HTERT RPE-1 (cell line): ENCODE data around the gene ARHGEF10L.
"Not testable (repeated sequence)": the region's sequence is repeated elsewhere in the genome, so short reads cannot be mapped to it uniquely, and the experiment has no call there.

Experiments
- in situ Hi-C: fragments of 300-500 bp; cut with MboI; formaldehyde crosslinking; loops from 4 replicates; pipeline ENCODE4 v1.14.3; 2020; ENCODE audit warnings: low sequenced_read_pairs

Gene ARHGEF10L

DNA sequence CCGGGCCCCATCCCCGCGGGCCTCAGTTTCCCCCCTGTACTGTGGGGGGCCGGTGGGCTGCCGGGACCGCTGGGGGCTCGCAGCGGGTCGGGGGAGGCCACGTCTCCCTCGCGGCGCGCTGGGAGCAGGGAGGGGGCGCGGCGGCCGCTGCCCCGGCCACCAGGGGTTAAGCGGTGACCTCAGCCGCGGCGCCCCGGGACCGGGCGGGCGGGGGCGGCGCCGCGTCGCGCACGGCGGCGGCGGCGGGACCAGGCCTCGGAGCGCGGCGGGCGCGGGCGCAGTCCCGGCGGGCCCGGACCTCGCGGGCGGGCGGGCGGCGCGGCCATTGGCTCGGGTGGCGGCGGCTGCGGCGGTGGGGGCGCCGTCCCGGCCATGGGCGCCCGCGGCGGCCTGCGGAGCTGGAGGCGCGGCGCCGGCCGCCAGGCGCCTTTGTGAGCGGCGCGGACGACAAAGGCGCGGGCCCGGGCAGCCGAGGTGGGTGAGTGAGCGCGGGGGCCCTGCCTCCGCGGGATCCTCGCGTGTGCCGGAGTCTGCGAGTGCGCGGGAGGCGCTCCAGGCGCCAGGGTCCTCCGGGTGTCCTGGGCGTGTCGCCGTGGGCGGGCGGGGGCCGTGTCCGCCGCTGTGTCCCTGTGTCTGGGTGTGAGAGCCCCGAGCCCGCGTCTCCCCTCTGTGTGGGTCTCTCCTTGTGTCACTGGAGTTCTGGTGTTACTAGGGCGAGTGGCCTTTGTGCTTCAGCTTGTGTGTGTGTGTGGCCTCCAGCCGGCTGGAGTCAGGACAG, at the start of gene ARHGEF10L:
Gene ARHGEF10L (plus strand): TSS at position 222 of the 778 bp plus-strand sequence. CDS start 40,898 bp downstream, outside the sequence.
- in situ Hi-C loops: no loop called here

- in situ Hi-C loops: not testable (repeated sequence)
These were observed 49.6 kb upstream of the ARHGEF10L start for GRCh38 chr1:17489768-17490417.

- in situ Hi-C loops: not testable (repeated sequence)
These were observed 48.8 kb upstream of the ARHGEF10L start for GRCh38 chr1:17490667-17491066.

DNA sequence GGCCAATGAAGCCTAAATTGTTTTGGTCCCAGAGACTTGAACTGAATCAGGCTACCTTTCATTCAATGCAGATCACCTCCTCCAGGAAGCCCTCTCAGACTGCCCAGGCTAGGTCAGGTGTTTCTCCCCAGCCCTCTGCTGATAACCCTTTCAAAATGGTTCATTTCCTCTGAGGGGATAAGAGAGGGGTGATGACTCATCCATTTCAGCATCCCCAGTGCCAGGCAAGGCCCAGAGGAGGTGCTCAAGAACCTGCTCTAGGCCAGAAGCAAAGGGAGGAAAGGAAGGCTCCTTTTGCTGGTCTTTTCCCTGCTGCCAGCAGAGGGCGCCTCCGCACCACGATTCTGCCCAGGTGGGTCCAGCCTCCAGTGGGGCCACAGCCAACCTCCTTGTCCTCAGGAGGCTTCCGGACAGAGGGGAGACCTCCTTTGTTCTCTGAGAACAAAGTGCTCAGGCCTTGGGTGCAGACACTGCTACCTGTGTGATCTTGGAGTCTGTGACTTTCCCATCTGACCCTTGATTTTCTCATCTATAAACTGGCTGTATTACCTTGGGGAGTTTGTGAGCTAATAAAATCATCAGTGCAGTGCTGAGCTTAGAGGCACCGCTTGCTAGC, 45.3 kb upstream of the ARHGEF10L start:
- in situ Hi-C loops: no loop called here

DNA sequence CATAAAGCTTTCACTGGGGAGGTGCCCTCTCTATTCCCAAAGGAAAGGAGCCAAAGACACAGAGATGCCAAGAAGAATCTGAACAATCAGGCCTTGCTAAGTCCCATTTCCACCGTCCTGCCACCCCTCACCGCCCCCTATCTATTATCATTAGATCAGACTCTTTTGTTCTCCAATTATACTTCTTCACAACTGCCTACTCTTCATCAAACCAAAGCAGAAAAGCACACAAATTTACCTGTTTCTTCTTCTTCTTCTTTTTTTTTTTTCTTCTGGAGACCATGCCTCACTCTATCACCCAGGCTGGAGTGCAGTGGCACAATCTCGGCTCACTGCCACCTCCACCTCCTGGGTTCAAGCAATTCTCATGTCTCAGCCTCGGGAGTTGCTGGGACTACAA, 43.1 kb upstream of the ARHGEF10L start:
- in situ Hi-C loops: no loop called here

GRCh38 chr1:17498214-17498613, 41.3 kb upstream of the ARHGEF10L start:
- in situ Hi-C loops: no loop called here

DNA sequence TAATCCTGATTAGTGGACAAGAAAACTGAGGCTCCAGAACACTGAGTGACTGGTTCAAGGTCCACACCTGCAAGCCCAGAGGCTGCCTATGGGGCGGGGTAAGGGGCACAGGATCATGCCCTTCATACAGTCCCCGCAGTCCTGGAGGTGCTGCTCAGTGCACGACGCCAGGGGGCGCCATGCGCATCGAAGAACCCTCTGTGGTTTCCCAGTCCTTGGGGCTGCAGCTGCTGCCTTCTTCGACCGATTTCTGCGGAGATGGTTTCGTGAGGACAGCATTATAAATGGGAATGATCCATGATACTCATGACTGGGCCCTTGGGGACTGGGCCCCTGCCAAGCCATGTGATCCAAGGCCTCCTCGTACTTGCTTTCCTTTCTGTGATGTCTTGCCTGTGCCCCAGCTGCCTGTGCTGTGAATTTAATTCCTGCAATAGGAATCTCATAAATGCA, 37.1 kb upstream of the ARHGEF10L start:
- in situ Hi-C loops: loop anchor here (10.0 kb wide), 1 partner anchor 102 kb away; no protein-coding TSS in a partner anchor

GRCh38 chr1:17503146-17503545, 36.4 kb upstream of the ARHGEF10L start:
- in situ Hi-C loops: loop anchor here (10.0 kb wide), 1 partner anchor 102 kb away; no protein-coding TSS in a partner anchor

DNA sequence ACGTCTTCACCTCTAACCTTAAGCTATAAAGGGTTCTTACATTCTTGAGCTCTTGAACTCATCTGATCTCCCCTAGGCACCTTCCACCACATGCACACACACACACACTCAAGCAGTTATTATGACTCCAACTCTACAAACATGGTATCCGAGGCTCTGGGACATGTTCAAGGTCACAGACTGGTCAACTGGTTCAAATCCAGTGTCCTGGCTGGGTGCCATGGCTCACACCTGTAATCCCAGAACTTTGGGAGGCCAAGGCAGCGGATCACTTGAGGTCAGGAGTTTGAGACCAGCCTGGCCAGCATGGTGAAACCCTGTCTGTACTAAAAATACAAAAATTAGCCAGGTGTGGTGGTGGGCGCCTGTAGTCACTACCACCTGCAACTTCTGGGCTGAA, 32.3 kb upstream of the ARHGEF10L start:
- in situ Hi-C loops: loop anchor here (10.0 kb wide), 1 partner anchor 98 kb away; no protein-coding TSS in a partner anchor

GRCh38 chr1:17507915-17508314, 31.6 kb upstream of the ARHGEF10L start:
- in situ Hi-C loops: loop anchor here (10.0 kb wide), 1 partner anchor 97 kb away; no protein-coding TSS in a partner anchor

GRCh38 chr1:17509363-17509762, 30.1 kb upstream of the ARHGEF10L start:
- in situ Hi-C loops: loop anchor here (10.0 kb wide), 1 partner anchor 95 kb away; no protein-coding TSS in a partner anchor

- in situ Hi-C loops: no loop called here
These were observed 29.4 kb upstream of the ARHGEF10L start for GRCh38 chr1:17510138-17510537.

GRCh38 chr1:17511188-17511587, 28.3 kb upstream of the ARHGEF10L start:
- in situ Hi-C loops: no loop called here

GRCh38 chr1:17513131-17513530, 26.4 kb upstream of the ARHGEF10L start:
- in situ Hi-C loops: no loop called here

DNA sequence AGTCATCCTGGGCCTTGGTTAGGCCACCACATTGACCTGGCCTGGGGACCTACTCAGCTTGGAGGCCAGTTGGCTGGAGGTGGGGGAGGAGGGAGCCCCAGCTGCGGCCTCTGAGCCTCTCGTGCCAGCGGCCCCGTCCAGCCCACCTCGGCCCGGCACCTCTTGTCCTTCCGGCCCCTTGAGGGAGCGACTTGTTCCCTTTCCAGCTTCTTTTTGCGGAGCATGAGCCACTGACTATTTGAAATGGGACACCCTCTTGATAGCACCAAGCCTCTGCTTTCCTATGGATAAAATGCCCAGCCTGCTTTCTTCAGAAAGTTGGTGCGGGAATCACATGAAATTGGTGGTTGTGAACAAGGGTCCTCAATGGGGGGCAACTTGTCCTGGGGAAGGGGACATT, 24.7 kb upstream of the ARHGEF10L start:
- in situ Hi-C loops: no loop called here

DNA sequence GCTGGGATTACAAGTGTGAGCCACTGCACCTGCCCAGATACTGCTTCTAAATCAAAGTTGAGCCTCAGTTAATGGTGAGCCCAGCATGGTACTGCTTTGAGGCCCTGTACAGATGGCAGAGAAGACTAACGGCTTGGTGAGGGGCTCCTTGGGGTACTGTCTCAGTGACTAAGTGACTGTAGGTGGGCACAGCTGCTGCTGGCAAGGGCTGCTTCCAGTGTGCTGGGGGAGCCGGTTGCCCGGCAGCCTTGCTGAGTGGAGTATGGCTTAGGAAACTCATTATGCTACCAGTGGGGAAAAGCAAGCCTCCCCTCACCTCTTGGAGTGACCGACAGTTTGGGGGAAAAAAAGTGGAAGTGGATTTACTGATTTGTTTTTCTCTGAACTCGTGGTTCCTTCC, 23.6 kb upstream of the ARHGEF10L start:
- in situ Hi-C loops: no loop called here

DNA sequence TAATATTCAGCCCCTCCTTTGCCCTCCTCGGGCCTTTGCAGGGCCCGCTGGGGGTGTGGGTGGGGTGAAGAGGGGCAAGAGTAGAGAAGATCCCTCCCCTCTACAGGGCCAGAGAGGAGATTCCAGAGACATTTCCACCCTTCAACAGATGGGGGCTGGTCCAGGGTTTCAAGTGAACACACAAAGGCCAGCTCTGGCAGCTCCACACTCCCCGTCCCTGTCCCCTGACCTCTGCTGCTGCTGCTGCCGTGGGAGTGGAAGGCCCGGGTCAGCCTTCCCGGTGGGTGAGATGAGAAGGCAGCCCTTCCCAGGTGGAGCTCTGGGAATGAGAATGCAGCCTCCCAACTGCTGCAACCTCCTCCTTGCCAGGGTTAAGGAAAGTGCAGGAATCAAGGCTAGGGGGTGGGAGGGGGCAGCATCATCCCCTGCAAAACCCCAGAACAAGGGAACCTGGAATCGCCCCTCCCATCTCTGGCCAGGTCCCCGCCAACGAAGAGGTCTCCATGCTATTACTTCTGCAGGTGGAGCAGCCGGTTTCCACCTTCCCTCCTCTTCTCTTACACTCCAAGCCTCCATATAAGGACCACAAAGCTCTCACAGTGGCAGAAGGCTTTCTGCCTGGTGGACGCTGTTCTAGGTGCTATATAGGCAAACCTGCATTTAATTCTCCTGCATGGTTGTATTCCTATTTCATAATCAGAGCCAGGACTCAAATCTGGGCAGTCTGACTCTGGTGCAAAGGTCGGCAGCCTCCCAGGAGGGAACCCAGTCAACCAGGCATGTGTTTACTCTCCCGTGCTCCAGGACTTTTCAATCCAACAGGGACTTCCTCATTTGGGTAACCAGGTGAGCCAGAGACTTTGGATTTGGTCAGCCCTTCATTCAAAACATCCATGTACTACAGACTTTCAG, 22.9 kb upstream of the ARHGEF10L start:
- in situ Hi-C loops: no loop called here

DNA sequence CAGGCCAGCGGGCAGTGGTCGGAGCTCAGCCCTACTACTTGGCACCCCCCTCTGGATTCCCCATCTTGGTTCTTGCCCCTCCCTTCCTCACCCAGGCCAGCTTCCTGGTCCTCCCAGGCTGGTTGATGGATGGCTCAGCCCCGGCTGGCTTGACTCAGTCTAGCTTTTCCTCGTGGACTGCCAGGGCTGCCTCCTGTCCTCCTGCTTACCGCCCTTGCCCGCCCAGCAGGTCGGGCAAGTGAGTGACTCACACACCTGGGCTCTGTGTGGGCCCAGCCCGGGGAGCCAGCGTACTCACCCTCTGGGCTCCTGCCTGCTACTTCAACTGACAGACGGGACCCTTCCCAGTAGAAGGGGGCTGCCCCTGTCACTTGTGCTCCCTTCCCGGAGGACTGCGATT, 19.5 kb upstream of the ARHGEF10L start:
- in situ Hi-C loops: no loop called here

GRCh38 chr1:17520473-17521319, 18.8 kb upstream of the ARHGEF10L start:
- in situ Hi-C loops: no loop called here
